DND-41 (cell line): ENCODE measurements around the gene ZDHHC14.

ENCODE experiments used
- ATAC-seq: fragments of 200-7000 bp; cut with Tn5 transposase; 3 replicates; pipeline ENCODE4 v1.9.1; 2021; ENCODE audit warnings: low read depth; ENCODE audit not compliant: insufficient read depth
- DNase-seq: peaks from one replicate; pipeline ENCODE4 v3.0.0-alpha.2; 2020
- H2AFZ ChIP-seq: 2 replicates; pipeline ENCODE4 v1.6.0; 2012; ENCODE audit warnings: low read depth, low read length
- H3K27ac ChIP-seq: 2 replicates; pipeline ENCODE4 v1.5.1; 2012; ENCODE audit warnings: low read length, inconsistent platforms
- H3K27me3 ChIP-seq: fragments of 200-600 bp; sonication (generic); 2 replicates; pipeline ENCODE4 v1.6.0; 2012; ENCODE audit warnings: low read length, mild to moderate bottlenecking, inconsistent platforms; ENCODE audit not compliant: insufficient read depth, poor library complexity
- H3K36me3 ChIP-seq: 2 replicates; pipeline ENCODE4 v1.5.1; 2012; ENCODE audit warnings: low read length, inconsistent platforms; ENCODE audit not compliant: insufficient read depth
- H3K4me1 ChIP-seq: 2 replicates; pipeline ENCODE4 v1.5.1; 2012; ENCODE audit warnings: mild to moderate bottlenecking, low read length; ENCODE audit not compliant: insufficient read depth
- H3K4me2 ChIP-seq: 2 replicates; pipeline ENCODE4 v1.6.0; 2012; ENCODE audit warnings: mild to moderate bottlenecking, moderate library complexity, low read length, inconsistent platforms; ENCODE audit not compliant: insufficient read depth
- H3K4me3 ChIP-seq, 2 experiments: fragments of 200-600 bp in 1 of 2; shearing (Covaris generic) in 1 of 2; 2 replicates each; pipeline ENCODE4 v1.5.1; 2012 to 2016; ENCODE audit warnings: inconsistent platforms in 2 of 2, low read length in 2 of 2, mild to moderate bottlenecking in 2 of 2, low read depth in 1 of 2, moderate library complexity in 1 of 2
- H3K79me2 ChIP-seq: 2 replicates; pipeline ENCODE4 v1.6.0; 2012; ENCODE audit warnings: low read length, inconsistent platforms; ENCODE audit not compliant: insufficient read depth
- H3K9ac ChIP-seq: 2 replicates; pipeline ENCODE4 v1.6.0; 2012; ENCODE audit warnings: low read depth, mild to moderate bottlenecking, inconsistent platforms, low read length, moderate library complexity
- H3K9me3 ChIP-seq: 2 replicates; pipeline ENCODE4 v1.5.1; 2012; ENCODE audit warnings: low read length, moderate library complexity, mild to moderate bottlenecking, inconsistent platforms; ENCODE audit not compliant: insufficient read depth, severe bottlenecking
- H4K20me1 ChIP-seq: 2 replicates; pipeline ENCODE4 v1.6.0; 2012; ENCODE audit warnings: low read length; ENCODE audit not compliant: insufficient read depth
- CTCF ChIP-seq: IDR thresholded peaks from 2 replicates; pipeline ENCODE4 v1.5.1; 2012; ENCODE audit warnings: borderline replicate concordance, low read length, moderate library complexity, mild to moderate bottlenecking; ENCODE audit not compliant: poor library complexity, severe bottlenecking; ENCODE audit errors: extremely low read depth
- EZH2 ChIP-seq: IDR thresholded peaks from 3 replicates; pipeline ENCODE4 v1.6.1; 2012; ENCODE audit warnings: borderline replicate concordance, low read depth, mild to moderate bottlenecking, moderate library complexity, low read length, inconsistent platforms; ENCODE audit not compliant: severe bottlenecking

The ZDHHC14 gene

GRCh38 chr6:157456524-157456829 lies 75.5 kb downstream of the ZDHHC14 start:
- no peak overlapping the region for H3K4me3 ChIP-seq
- H3K27me3 ChIP-seq = no peaks in the 10 kb centered on the region
- H4K20me1 ChIP-seq = no peaks in the 10 kb centered on the region
- DNase-seq (peak; percentile 26), ATAC-seq (peak; percentile 71; the same call in 2 of the 3 replicates)
- TF ChIP-seq EZH2 (no peak), CTCF (no peak)
- H2AFZ ChIP-seq = peak overlapping the region; percentile 55; the same call in 1 of the 2 replicates
- H3K9me3 ChIP-seq = no peaks in the 10 kb centered on the region
- H3K4me2 ChIP-seq = no peak overlapping the region
- no peaks in the 10 kb centered on the region for H3K36me3 ChIP-seq
- H3K27ac ChIP-seq = no peak overlapping the region
- H3K9ac ChIP-seq = no peak overlapping the region
- H3K4me1 ChIP-seq = peaks cover 8% of the 10 kb centered on the region
- no peaks in the 10 kb centered on the region for H3K79me2 ChIP-seq

GRCh38 chr6:157457787-157458186 lies 76.8 kb downstream of the ZDHHC14 start:
- H3K4me2 ChIP-seq = no peak overlapping the region
- H3K36me3 ChIP-seq = no peaks in the 10 kb centered on the region
- no peak overlapping the region for H3K9ac ChIP-seq
- no peaks in the 10 kb centered on the region for H3K79me2 ChIP-seq
- H3K9me3 ChIP-seq = no peaks in the 10 kb centered on the region
- TF ChIP-seq EZH2 = no peak
- TF ChIP-seq CTCF = no peak
- H3K4me1 ChIP-seq = peaks cover 8% of the 10 kb centered on the region
- no peaks in the 10 kb centered on the region for H4K20me1 ChIP-seq
- H3K27me3 ChIP-seq = no peaks in the 10 kb centered on the region
- no peak overlapping the region for H3K27ac ChIP-seq
- no peak overlapping the region for H2AFZ ChIP-seq
- ATAC-seq = no peak
- no peak overlapping the region for H3K4me3 ChIP-seq
- DNase-seq = no peak

- ATAC-seq (no peak), DNase-seq (no peak)
- H3K4me2 ChIP-seq = no peak overlapping the region
- no peaks in the 10 kb centered on the region for H3K27me3 ChIP-seq
- no peaks in the 10 kb centered on the region for H3K36me3 ChIP-seq
- H4K20me1 ChIP-seq = no peaks in the 10 kb centered on the region
- H3K9me3 ChIP-seq = no peaks in the 10 kb centered on the region
- no peak overlapping the region for H2AFZ ChIP-seq
- no peak overlapping the region for H3K9ac ChIP-seq
- peaks cover 8% of the 10 kb centered on the region for H3K4me1 ChIP-seq
- H3K4me3 ChIP-seq = no peak overlapping the region
- TF ChIP-seq CTCF (no peak), EZH2 (no peak)
- no peaks in the 10 kb centered on the region for H3K79me2 ChIP-seq
- H3K27ac ChIP-seq = no peak overlapping the region
Measured at GRCh38 chr6:157459327-157459726, 78.3 kb downstream of the ZDHHC14 start.
